ENCODE results near the gene PLA1A.

DNA sequence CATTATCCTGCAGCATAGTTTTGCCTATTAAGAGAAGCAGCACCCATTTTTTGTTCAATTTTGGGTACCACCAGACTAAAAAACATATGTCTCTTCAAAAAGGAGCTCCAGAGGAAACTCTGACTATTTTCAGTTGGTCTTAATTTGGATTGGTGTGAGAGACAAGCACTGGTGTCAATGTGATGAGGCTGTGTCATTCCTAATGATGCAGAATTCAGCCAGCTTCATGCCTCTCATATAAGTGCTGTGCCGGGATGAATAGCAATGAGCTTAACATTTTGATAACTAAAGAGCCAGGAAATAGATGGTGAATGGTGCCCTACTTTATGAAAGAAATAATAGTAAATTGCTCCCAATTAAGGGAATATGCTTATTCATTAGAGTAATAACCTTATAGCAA is 46.8 kb downstream of the PLA1A start:
- TF ChIP-seq POLR2A (IDR thresholded peaks at IDR 0.05; ENCODE audit: low read depth, low read length) (no peak), POLR2AphosphoS5 (IDR thresholded peaks at IDR 0.05; ENCODE audit: low read depth, low read length) (no peak)

All from GM12892 (cell line).